Activated naive CD8-positive, alpha-beta T cell treated with anti-CD3 and anti-CD28 coated beads, Interleukin-2, amount 50 U/mL, for 24 hours (primary cell): ENCODE results near the gene C4B.
"Not testable (repeated sequence)": the region's sequence is repeated elsewhere in the genome, so short reads cannot be mapped to it uniquely, and the experiment has no call there.

Experiments
- ATAC-seq: fragments of 150-1000 bp; cut with Tn5 transposase; one replicate; pipeline ENCODE4 v1.10.0; 2021
- DNase-seq: peaks from one replicate; pipeline ENCODE4 v3.0.0; 2021
- H3K27ac Mint-ChIP-seq: one replicate; pipeline ENCODE4 v1.8.0; 2021; ENCODE audit warnings: mild to moderate bottlenecking, mixed read lengths
- H3K27me3 Mint-ChIP-seq: one replicate; pipeline ENCODE4 v1.8.0; 2021; ENCODE audit warnings: mixed read lengths
- H3K36me3 Mint-ChIP-seq: one replicate; pipeline ENCODE4 v1.8.0; 2021; ENCODE audit warnings: low read depth, mixed read lengths
- H3K4me1 Mint-ChIP-seq: one replicate; pipeline ENCODE4 v1.8.0; 2021; ENCODE audit warnings: mixed read lengths
- H3K4me3 Mint-ChIP-seq: one replicate; pipeline ENCODE4 v1.8.0; 2021; ENCODE audit warnings: mild to moderate bottlenecking, moderate library complexity, mixed read lengths
- H3K9me3 Mint-ChIP-seq: one replicate; pipeline ENCODE4 v1.8.0; 2021; ENCODE audit warnings: mixed read lengths

The C4B gene

GRCh38 chr6:32037598-32038524 is 23.3 kb downstream of the C4B start, which contains the start of gene CYP21A2:
CYP21A2 (plus strand) TSS chr6:32038415; CDS start chr6:32038423, 8 bp downstream.
- DNase-seq, H3K9me3 Mint-ChIP-seq: not testable (repeated sequence)

GRCh38 chr6:32038878-32039277 is 24.3 kb downstream of the C4B start:
- not testable (repeated sequence) for ATAC-seq, H3K4me1 Mint-ChIP-seq, DNase-seq, H3K9me3 Mint-ChIP-seq, H3K27me3 Mint-ChIP-seq, H3K36me3 Mint-ChIP-seq, H3K27ac Mint-ChIP-seq, H3K4me3 Mint-ChIP-seq

More at GRCh38 chr6:32037598-32038524, 23.3 kb downstream of the C4B start, which contains the start of gene CYP21A2:
- H3K4me1 Mint-ChIP-seq, ATAC-seq, H3K27me3 Mint-ChIP-seq, H3K36me3 Mint-ChIP-seq, H3K4me3 Mint-ChIP-seq, H3K27ac Mint-ChIP-seq: not testable (repeated sequence)

GRCh38 chr6:32039321-32040274 is 25.0 kb downstream of the C4B start:
- H3K4me1 Mint-ChIP-seq, ATAC-seq, H3K36me3 Mint-ChIP-seq, H3K4me3 Mint-ChIP-seq, H3K27ac Mint-ChIP-seq, H3K27me3 Mint-ChIP-seq, H3K9me3 Mint-ChIP-seq, DNase-seq: not testable (repeated sequence)

- not testable (repeated sequence) for H3K4me3 Mint-ChIP-seq, H3K9me3 Mint-ChIP-seq, H3K36me3 Mint-ChIP-seq, H3K4me1 Mint-ChIP-seq, ATAC-seq, DNase-seq, H3K27me3 Mint-ChIP-seq, H3K27ac Mint-ChIP-seq
Measured at GRCh38 chr6:32040299-32041049, 25.9 kb downstream of the C4B start.

- not testable (repeated sequence) for H3K4me1 Mint-ChIP-seq, H3K27me3 Mint-ChIP-seq, H3K27ac Mint-ChIP-seq, H3K9me3 Mint-ChIP-seq, ATAC-seq, DNase-seq, H3K36me3 Mint-ChIP-seq, H3K4me3 Mint-ChIP-seq
Measured at GRCh38 chr6:32041050-32041321, 26.4 kb downstream of the C4B start.

GRCh38 chr6:32041385-32041784 is 26.8 kb downstream of the C4B start:
- not testable (repeated sequence) for DNase-seq, H3K4me1 Mint-ChIP-seq, H3K36me3 Mint-ChIP-seq, ATAC-seq, H3K9me3 Mint-ChIP-seq, H3K27me3 Mint-ChIP-seq, H3K27ac Mint-ChIP-seq, H3K4me3 Mint-ChIP-seq

GRCh38 chr6:32042276-32042675 is 27.7 kb downstream of the C4B start:
- not testable (repeated sequence) for H3K4me1 Mint-ChIP-seq, H3K9me3 Mint-ChIP-seq, DNase-seq, ATAC-seq, H3K27me3 Mint-ChIP-seq, H3K36me3 Mint-ChIP-seq, H3K4me3 Mint-ChIP-seq, H3K27ac Mint-ChIP-seq

- H3K4me1 Mint-ChIP-seq, H3K27me3 Mint-ChIP-seq, ATAC-seq, H3K36me3 Mint-ChIP-seq, H3K4me3 Mint-ChIP-seq, DNase-seq, H3K9me3 Mint-ChIP-seq, H3K27ac Mint-ChIP-seq: not testable (repeated sequence)
Measured at GRCh38 chr6:32043589-32044380, 29.2 kb downstream of the C4B start.

GRCh38 chr6:32044916-32045315 is 30.3 kb downstream of the C4B start:
- H3K4me1 Mint-ChIP-seq, H3K9me3 Mint-ChIP-seq, H3K36me3 Mint-ChIP-seq, H3K27ac Mint-ChIP-seq, DNase-seq, ATAC-seq, H3K27me3 Mint-ChIP-seq, H3K4me3 Mint-ChIP-seq: not testable (repeated sequence)

GRCh38 chr6:32045811-32046449 is 31.3 kb downstream of the C4B start:
- Mint-ChIP-seq H3K4me1 (no peaks in the 10 kb centered on the region), H3K36me3 (no peaks in the 10 kb centered on the region), H3K27ac (no peak overlapping the region), H3K4me3 (no peak overlapping the region), H3K9me3 (no peaks in the 10 kb centered on the region), H3K27me3 (no peaks in the 10 kb centered on the region)
- ATAC-seq: no peak
- DNase-seq: no peak

GRCh38 chr6:32046450-32047083 is 32.0 kb downstream of the C4B start:
- ATAC-seq: no peak
- H3K27ac Mint-ChIP-seq: no peak overlapping the region

GRCh38 chr6:32047084-32047478 is 32.5 kb downstream of the C4B start:
- Mint-ChIP-seq H3K36me3 (no peaks in the 10 kb centered on the region), H3K27ac (no peak overlapping the region), H3K4me3 (no peak overlapping the region), H3K27me3 (no peaks in the 10 kb centered on the region), H3K4me1 (no peaks in the 10 kb centered on the region), H3K9me3 (no peaks in the 10 kb centered on the region)
- DNase-seq (no peak), ATAC-seq (no peak)

More at GRCh38 chr6:32046450-32047083, 32.0 kb downstream of the C4B start:
- H3K36me3 Mint-ChIP-seq: no peaks in the 10 kb centered on the region
- no peak for DNase-seq
- H3K4me1 Mint-ChIP-seq: no peaks in the 10 kb centered on the region
- no peaks in the 10 kb centered on the region for H3K27me3 Mint-ChIP-seq
- H3K9me3 Mint-ChIP-seq: no peaks in the 10 kb centered on the region
- no peak overlapping the region for H3K4me3 Mint-ChIP-seq

- Mint-ChIP-seq H3K27me3 (no peaks in the 10 kb centered on the region), H3K4me3 (no peak overlapping the region)
Measured at GRCh38 chr6:32047539-32047854, 32.9 kb downstream of the C4B start.

More at GRCh38 chr6:32047539-32047854, 32.9 kb downstream of the C4B start:
- ATAC-seq (no peak), DNase-seq (no peak)
- H3K36me3 Mint-ChIP-seq: no peaks in the 10 kb centered on the region
- no peaks in the 10 kb centered on the region for H3K9me3 Mint-ChIP-seq
- no peak overlapping the region for H3K27ac Mint-ChIP-seq
- no peaks in the 10 kb centered on the region for H3K4me1 Mint-ChIP-seq
